Neuronal stem cell (in vitro differentiated cells): ENCODE results near the gene RAPGEF1.
"Not testable (repeated sequence)": the region's sequence is repeated elsewhere in the genome, so short reads cannot be mapped to it uniquely, and the experiment has no call there.

Experiments used
- DNase-seq: peaks from one replicate; pipeline ENCODE4 v3.0.0-alpha.2; 2013; ENCODE audit warnings: low spot score
- H2AFZ ChIP-seq: one replicate; pipeline ENCODE4 v1.6.1; 2013; ENCODE audit warnings: mild to moderate bottlenecking, low read length, inconsistent platforms
- H2AK5ac ChIP-seq: 2 replicates; pipeline ENCODE4 v1.6.1; 2013; ENCODE audit warnings: low read depth, mild to moderate bottlenecking, inconsistent platforms, low read length, moderate library complexity, mixed read lengths
- H2BK120ac ChIP-seq: 2 replicates; pipeline ENCODE4 v1.6.1; 2013; ENCODE audit warnings: low read depth, mild to moderate bottlenecking, inconsistent platforms, low read length, moderate library complexity, mixed read lengths
- H2BK12ac ChIP-seq: one replicate; pipeline ENCODE4 v1.6.1; 2013; ENCODE audit warnings: low read length, inconsistent platforms
- H2BK15ac ChIP-seq: 2 replicates; pipeline ENCODE4 v1.6.1; 2013; ENCODE audit warnings: mild to moderate bottlenecking, low read length, inconsistent platforms, mixed read lengths
- H2BK5ac ChIP-seq: one replicate; pipeline ENCODE4 v1.6.1; 2013; ENCODE audit warnings: inconsistent platforms, mild to moderate bottlenecking, low read length, moderate library complexity
- H3K14ac ChIP-seq: one replicate; pipeline ENCODE4 v1.6.1; 2013; ENCODE audit warnings: low read length, inconsistent platforms
- H3K18ac ChIP-seq: 2 replicates; pipeline ENCODE4 v1.6.1; 2013; ENCODE audit warnings: low read length, inconsistent platforms
- H3K23ac ChIP-seq: 2 replicates; pipeline ENCODE4 v1.6.1; 2013; ENCODE audit warnings: low read depth, mild to moderate bottlenecking, mixed read lengths, low read length, inconsistent platforms; ENCODE audit not compliant: poor library complexity
- H3K27ac ChIP-seq: replicated peaks from 3 replicates; pipeline ENCODE4 v1.5.1; 2013; ENCODE audit warnings: low read length, inconsistent platforms
- H3K27me3 ChIP-seq, 3 experiments: 2 replicates each; pipeline ENCODE4 v1.6.1; 2013; ENCODE audit warnings: low read length in 3 of 3, mild to moderate bottlenecking in 2 of 3, inconsistent platforms in 1 of 3, low read depth in 1 of 3, mixed read lengths in 1 of 3, moderate library complexity in 1 of 3; ENCODE audit not compliant: control insufficient read depth in 3 of 3, insufficient read depth in 3 of 3
- H3K36me3 ChIP-seq, 2 donors: replicated peaks in 1 of 2; 2 replicates each; pipeline ENCODE4 v1.6.1; 2013; ENCODE audit warnings: low read length in 2 of 2; ENCODE audit not compliant: control insufficient read depth in 2 of 2, insufficient read depth in 2 of 2
- H3K4ac ChIP-seq: 2 replicates; pipeline ENCODE4 v1.6.1; 2013; ENCODE audit warnings: inconsistent platforms, mild to moderate bottlenecking, low read length, moderate library complexity
- H3K4me1 ChIP-seq, 2 donors: 1 replicate in 1 of 2; 2 replicates in 1 of 2; pipeline ENCODE4 v1.6.1; 2013; ENCODE audit warnings: low read length in 2 of 2, low read depth in 1 of 2; ENCODE audit not compliant: control insufficient read depth in 2 of 2, insufficient read depth in 1 of 2
- H3K4me2 ChIP-seq: one replicate; pipeline ENCODE4 v1.6.1; 2013; ENCODE audit warnings: mild to moderate bottlenecking, low read length, inconsistent platforms; ENCODE audit not compliant: insufficient read depth, poor library complexity, severe bottlenecking
- H3K4me3 ChIP-seq, 2 donors: 2 replicates each; pipeline ENCODE4 v1.5.1; 2013; ENCODE audit warnings: low read length in 2 of 2, mild to moderate bottlenecking in 2 of 2, inconsistent platforms in 1 of 2, moderate library complexity in 1 of 2
- H3K79me1 ChIP-seq: one replicate; pipeline ENCODE4 v1.6.1; 2013; ENCODE audit warnings: low read depth, mild to moderate bottlenecking, inconsistent platforms, low read length, moderate library complexity
- H3K9ac ChIP-seq: one replicate; pipeline ENCODE4 v1.6.1; 2013; ENCODE audit warnings: mild to moderate bottlenecking, low read depth, low read length, inconsistent platforms; ENCODE audit not compliant: poor library complexity
- H3K9me3 ChIP-seq, 2 donors: replicated peaks in 1 of 2; 2 replicates each; pipeline versions ENCODE3 to v1.6.1; 2013; ENCODE audit warnings: low read length in 2 of 2, mild to moderate bottlenecking in 2 of 2, inconsistent platforms in 1 of 2, low read depth in 1 of 2, mixed read lengths in 1 of 2, moderate library complexity in 1 of 2; ENCODE audit not compliant: control insufficient read depth in 2 of 2, insufficient read depth in 1 of 2
- H4K8ac ChIP-seq: one replicate; pipeline ENCODE4 v1.6.1; 2013; ENCODE audit warnings: low read depth, mild to moderate bottlenecking, inconsistent platforms, low read length, moderate library complexity
- H4K91ac ChIP-seq: one replicate; pipeline ENCODE4 v1.6.1; 2013; ENCODE audit warnings: low read length, low read depth, mild to moderate bottlenecking, inconsistent platforms; ENCODE audit not compliant: poor library complexity
- WGBS, 2 donors: extraction: QIAGEN DNeasy Blood & Tissue Kit; methylation state at CpG; one replicate each; pipeline ENCODE4 v1.1.7; 2013; ENCODE audit warnings: missing lambda C conversion rate in 2 of 2, mixed read lengths in 1 of 2; ENCODE audit not compliant: insufficient read length in 2 of 2, insufficient replicate concordance in 1 of 2; ENCODE audit errors: extremely low coverage in 2 of 2; 5-methylcytosine and 5-hydroxymethylcytosine counted together

RAPGEF1 gene

GRCh38 chr9:131552030-131552429 is 187.8 kb downstream of the RAPGEF1 start:
- peaks cover 3 to 7% of the 10 kb centered on the region in 2 donors for H3K9me3 ChIP-seq

GRCh38 chr9:131550465-131550864 is 189.4 kb downstream of the RAPGEF1 start:
- H3K9ac ChIP-seq, H2BK5ac ChIP-seq, H2AFZ ChIP-seq, H3K14ac ChIP-seq, H2BK15ac ChIP-seq, H3K4ac ChIP-seq, H4K8ac ChIP-seq, H3K4me2 ChIP-seq, H2BK12ac ChIP-seq, H2AK5ac ChIP-seq, H2BK120ac ChIP-seq, H3K18ac ChIP-seq, H3K27ac ChIP-seq, H3K9me3 ChIP-seq, H3K79me1 ChIP-seq, H3K4me3 ChIP-seq, H3K4me1 ChIP-seq, DNase-seq, H3K36me3 ChIP-seq, H3K23ac ChIP-seq, H4K91ac ChIP-seq: not testable (repeated sequence)
- WGBS, 2 donors: no CpG with 5 or more reads among the region's 8 CpGs
- H3K27me3 ChIP-seq: peaks cover 3 to 31% (median 29%) of the 10 kb centered on the region in 3 experiments

More at GRCh38 chr9:131552030-131552429, 187.8 kb downstream of the RAPGEF1 start:
- H3K18ac ChIP-seq: no peak overlapping the region
- no peak overlapping the region for H2AK5ac ChIP-seq
- no peak overlapping the region for H2BK15ac ChIP-seq
- peak overlapping the region; percentile 38 for H3K14ac ChIP-seq
- no CpG with 5 or more reads among the region's 6 CpGs for WGBS, 2 donors
- no peak overlapping the region for H3K9ac ChIP-seq
- no peak overlapping the region for H2BK12ac ChIP-seq
- DNase-seq: no peak
- no peak overlapping the region for H2AFZ ChIP-seq
- H3K4me1 ChIP-seq: peaks cover 0 to 4% of the 10 kb centered on the region in 2 donors
- H3K79me1 ChIP-seq: no peaks in the 10 kb centered on the region
- no peak overlapping the region for H3K27ac ChIP-seq
- no peak overlapping the region for H2BK5ac ChIP-seq
- H3K36me3 ChIP-seq: no peaks in the 10 kb centered on the region
- no peak overlapping the region for H4K91ac ChIP-seq
- H4K8ac ChIP-seq: no peak overlapping the region
- no peak overlapping the region for H3K4me2 ChIP-seq
- no peak overlapping the region for H3K4ac ChIP-seq
- no peak overlapping the region for H2BK120ac ChIP-seq
- H3K4me3 ChIP-seq: no peak overlapping the region
- H3K23ac ChIP-seq: no peak overlapping the region
- H3K27me3 ChIP-seq: peaks cover 3 to 38% (median 26%) of the 10 kb centered on the region in 3 experiments

GRCh38 chr9:131549186-131549585 is 190.7 kb downstream of the RAPGEF1 start:
- not testable (repeated sequence) for H2BK120ac ChIP-seq, H3K18ac ChIP-seq, H3K79me1 ChIP-seq, H3K4me3 ChIP-seq, H3K23ac ChIP-seq, H3K14ac ChIP-seq, H3K9ac ChIP-seq, H3K4me1 ChIP-seq, DNase-seq, H2BK12ac ChIP-seq, H3K4ac ChIP-seq, H3K27ac ChIP-seq, H2AFZ ChIP-seq, H2BK5ac ChIP-seq, H3K4me2 ChIP-seq, H2AK5ac ChIP-seq, H2BK15ac ChIP-seq, H4K91ac ChIP-seq, H3K36me3 ChIP-seq, H4K8ac ChIP-seq
- no CpG with 5 or more reads among the region's 10 CpGs for WGBS, 2 donors
- Histone ChIP-seq H3K27me3 (peaks cover 0 to 28% (median 21%) of the 10 kb centered on the region in 3 experiments), H3K9me3 (peaks cover 8 to 13% of the 10 kb centered on the region in 2 donors)

- H3K79me1 ChIP-seq: peaks cover 1% of the 10 kb centered on the region
- H3K4me2 ChIP-seq: peak overlapping the region; percentile 33
- H2BK5ac ChIP-seq: no peak overlapping the region
- no peak overlapping the region for H3K27ac ChIP-seq
- H4K8ac ChIP-seq: no peak overlapping the region
- no peak overlapping the region for H2BK12ac ChIP-seq
- H3K27me3 ChIP-seq: peaks cover 0 to 20% (median 10%) of the 10 kb centered on the region in 3 experiments
- H3K23ac ChIP-seq: peak overlapping the region; percentile 22
- H3K36me3 ChIP-seq: no peaks in the 10 kb centered on the region
- H3K4ac ChIP-seq: no peak overlapping the region
- no CpG with 5 or more reads among the region's 49 CpGs for WGBS, 2 donors
- H2AK5ac ChIP-seq: no peak overlapping the region
- H3K9ac ChIP-seq: no peak overlapping the region
- no peaks in the 10 kb centered on the region for H3K4me1 ChIP-seq
- no peak overlapping the region for H4K91ac ChIP-seq
- H3K14ac ChIP-seq: no peak overlapping the region
- no peak overlapping the region for H2BK120ac ChIP-seq
- H3K9me3 ChIP-seq: peaks cover 5 to 14% of the 10 kb centered on the region in 2 donors
- H3K18ac ChIP-seq: peak overlapping the region; percentile 35
- peak overlapping the region in 1 of 2 donors; percentile 17 for H3K4me3 ChIP-seq
- peak overlapping the region; percentile 30 for H2BK15ac ChIP-seq
- H2AFZ ChIP-seq: peak overlapping the region; percentile 58
- DNase-seq: peak; percentile 18
Observed at GRCh38 chr9:131546336-131547084, 193.4 kb downstream of the RAPGEF1 start.
